Measurements from ENCODE around the gene INPP4B.
"Not testable (repeated sequence)": the region's sequence is repeated elsewhere in the genome, so short reads cannot be mapped to it uniquely, and the experiment has no call there.

INPP4B gene

DNA sequence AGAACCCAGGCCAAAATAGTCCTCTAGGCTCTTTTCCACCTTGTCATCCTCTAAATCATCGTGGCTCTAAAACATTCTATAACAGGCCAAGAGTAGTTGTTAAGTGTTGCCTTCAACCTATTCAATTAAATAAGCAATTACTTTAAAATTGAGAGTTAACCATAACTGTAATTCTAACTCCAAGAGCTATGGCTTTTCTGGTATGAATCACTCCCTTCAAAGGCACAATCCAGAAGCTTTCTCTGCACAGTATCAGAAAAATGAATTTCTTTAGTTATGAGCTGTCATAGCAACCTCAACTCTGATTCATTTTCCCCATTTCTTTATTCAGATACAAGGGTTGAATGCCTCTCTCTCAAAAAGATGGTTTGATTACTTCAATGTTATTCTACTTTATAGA, 21.7 kb downstream of the INPP4B start:
- no peak for DNase-seq

DNA sequence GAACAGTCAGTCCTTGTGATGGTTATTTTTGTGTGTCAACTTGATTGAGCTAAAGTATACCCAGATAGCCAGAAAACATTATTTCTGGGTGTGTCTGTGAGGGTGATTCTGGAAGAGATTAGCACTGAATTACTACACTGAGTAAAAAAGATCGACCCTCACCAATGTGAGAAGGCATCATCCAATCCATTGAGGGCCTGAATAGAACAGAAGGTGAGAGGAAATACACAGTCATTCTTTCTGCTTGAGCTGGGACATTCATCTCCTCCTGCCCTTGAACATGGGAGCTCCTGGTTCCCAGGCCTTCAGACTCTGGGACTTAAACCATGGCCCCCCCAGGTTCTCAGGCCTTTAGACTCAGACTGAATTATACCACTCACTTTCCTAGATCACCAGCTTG, 22.3 kb downstream of the INPP4B start:
- DNase-seq = no peak

DNA sequence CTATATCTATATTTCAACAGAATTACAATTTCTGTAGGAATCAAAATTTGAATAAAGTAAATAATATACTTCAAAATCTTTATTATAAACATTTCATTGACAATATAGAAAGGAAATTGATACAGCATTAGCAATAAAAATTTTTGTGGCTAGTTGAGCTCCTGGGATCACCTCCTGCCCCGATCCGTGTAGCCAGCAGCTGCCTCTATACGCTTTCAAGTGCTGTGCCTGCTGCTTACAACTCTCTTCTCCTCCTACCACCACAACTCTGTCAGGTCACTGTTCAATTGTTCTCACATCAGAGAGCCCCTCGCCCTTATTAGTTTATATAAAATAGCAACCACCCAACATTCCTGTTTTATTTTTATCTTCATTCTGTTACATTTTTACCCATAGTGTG, 27.6 kb downstream of the INPP4B start:
- DNase-seq = no peak

DNA sequence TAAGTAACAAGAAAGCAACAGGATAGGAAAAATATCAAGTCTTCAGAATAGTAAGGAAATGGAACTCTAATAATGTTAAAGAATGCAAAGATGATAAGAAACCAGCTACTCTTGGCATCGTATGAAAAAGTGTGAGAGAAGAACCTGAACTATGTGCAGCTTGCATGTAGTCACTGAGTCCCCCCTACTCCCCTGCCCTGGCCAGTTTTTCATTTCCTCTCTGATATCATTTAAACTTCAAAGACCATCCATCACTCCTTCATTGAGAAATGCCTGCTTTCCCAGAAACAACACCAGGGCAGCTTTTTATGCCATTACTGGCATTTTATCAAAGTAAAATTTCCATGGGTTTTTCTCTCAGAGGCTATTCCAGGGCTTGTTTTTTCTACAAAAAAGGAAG, 28.1 kb downstream of the INPP4B start:
- no peak for DNase-seq

DNA sequence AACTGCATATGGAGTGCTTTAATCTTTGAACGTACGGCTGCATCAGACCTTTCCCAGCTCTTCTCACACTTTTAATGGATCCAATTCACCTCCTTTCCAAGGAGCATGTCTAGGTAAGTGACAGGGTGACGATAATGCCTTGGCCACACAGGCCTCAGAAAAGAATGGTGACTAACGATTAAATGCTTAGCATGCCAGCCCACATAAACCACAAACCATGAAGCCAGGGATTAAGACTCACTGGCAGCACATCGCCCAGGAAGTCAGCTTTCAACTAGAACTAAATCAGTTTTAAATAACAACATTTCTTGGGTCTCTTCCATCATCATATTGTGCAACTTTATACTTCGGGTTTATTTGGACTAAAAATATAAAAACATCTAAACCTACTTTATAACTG, 28.7 kb downstream of the INPP4B start:
- DNase-seq = peak; percentile 21

DNA sequence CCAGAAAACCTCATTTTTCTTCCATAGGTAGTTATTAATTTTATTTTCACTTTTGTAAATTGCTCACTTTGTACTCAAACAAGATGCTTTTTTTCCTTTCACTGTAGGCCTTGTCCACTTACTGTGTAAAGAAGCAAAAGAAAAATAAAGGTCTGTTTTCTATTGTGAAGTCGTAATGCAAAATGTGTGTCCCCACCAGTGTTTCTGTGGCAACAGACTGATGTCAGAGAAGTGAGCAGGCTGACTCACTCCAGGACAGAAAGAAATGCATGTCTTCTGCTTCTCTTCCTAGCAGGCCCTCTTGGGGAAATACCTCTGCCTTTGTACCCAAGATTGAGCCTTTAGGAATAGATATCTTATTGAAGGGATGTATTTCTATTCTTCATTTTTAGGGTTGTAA, 30.3 kb downstream of the INPP4B start:
- no peak for DNase-seq

DNA sequence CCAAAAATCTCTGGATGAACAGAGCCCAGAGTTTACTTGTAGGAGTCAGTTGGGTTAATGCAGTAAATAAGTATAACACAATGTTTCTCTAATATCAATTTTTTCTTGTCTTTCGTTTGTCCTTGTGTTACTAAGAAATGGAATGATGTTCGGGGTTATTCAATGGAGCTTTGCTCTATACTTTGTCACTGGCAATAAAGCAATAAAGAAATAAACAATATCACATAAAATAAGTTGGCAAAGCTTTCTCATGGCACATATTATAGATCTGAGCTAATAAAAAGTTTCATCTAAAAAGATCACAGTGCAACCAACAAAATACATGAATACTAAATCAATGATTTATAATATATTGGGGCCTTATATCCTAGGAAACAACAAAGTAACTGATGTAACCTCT, 32.7 kb downstream of the INPP4B start:
- DNase-seq = no peak

DNA sequence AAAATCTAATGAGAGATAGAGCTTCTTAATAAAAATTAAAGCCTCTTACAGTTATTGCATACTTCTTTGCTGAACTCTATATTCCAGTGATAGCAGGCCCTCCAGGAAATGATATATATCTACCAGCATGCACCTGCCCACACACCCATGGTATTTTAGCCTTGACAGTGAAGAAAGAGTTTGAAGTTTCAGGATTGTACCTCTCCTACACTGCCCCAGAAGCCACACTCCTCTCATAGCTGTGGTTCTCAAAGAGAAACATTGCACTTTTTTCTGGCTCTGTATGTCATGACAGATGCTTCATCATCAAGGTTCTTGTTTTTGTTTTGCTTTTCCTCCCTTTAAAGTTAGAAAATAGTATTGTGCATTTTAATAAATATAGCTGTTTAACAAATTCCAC, 34.0 kb downstream of the INPP4B start:
- no peak for DNase-seq

DNA sequence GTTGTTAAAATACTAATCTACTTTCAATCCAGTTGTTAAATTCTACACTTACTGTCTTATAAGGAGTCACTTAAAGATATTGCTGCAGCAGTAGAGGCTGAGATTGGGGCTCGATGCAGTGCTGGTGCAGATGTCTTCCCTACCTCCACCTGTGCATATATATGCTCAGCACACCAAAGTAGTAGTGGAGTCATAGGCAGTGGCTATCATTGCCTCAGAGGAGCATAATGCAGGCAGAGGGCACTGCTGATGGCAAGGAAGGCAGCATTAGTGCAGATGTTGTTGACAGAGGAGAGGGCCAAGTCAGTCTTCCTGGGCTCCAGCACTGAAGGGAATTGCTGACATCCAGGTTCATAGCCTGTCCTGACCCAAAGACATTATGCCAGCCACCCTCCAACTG, 35.1 kb downstream of the INPP4B start:
- DNase-seq = no peak

DNA sequence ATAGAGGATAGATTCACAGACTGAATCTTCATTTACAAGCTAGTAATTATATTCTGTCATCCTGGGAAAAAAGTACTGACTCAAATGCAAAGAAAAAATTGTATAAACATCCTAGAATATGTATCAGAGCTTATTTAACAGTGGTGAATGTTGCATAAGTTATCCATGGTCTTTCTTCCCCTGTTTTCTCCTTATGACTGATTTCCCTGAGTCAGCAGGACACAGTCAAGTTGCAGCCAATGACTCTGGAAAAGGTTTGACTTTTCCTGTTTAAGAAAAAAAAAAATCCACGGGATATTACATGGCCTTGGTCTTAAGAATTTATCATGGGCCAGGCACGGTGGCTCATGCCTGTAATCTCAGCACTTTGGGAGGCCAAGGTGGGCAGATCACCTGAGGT, 36.5 kb downstream of the INPP4B start:
- no peak for DNase-seq

DNA sequence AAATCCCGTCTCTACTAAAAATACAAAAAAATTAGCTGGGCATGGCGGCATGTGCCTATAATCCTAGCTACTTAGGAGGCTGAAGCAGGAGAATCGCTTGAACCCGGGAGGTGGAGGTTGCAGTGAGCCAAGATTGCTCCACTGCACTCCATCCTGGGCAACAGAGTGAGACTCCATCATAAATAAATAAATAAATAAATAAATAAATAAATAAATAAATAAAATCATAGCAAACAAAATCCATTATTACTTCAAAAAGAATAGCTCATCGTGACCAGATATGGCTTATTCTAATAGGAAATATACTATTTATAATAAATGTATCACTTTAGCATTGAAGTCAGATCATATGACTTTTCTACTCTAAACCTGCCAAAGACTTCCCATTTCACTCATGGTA, 42.2 kb downstream of the INPP4B start:
- not testable (repeated sequence) for DNase-seq

DNA sequence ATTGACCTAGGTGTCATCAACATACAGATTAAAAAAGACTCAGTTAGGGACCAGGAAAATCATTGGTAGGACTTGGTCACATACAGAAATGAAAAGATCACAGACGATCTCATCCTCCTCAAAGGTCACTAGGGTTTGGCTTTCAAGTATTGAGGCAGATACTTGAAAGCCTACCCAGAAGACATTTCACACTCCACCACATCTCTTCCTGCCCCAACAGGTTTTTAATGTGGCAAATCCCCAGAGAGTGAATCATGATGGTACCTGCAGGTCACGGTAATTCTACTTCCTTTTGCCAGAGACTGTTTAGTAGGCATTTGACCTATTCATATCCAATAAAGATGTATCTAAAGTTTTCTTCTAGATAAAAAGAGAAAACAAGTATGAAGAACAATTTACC, 44.1 kb downstream of the INPP4B start:
- DNase-seq = no peak

DNA sequence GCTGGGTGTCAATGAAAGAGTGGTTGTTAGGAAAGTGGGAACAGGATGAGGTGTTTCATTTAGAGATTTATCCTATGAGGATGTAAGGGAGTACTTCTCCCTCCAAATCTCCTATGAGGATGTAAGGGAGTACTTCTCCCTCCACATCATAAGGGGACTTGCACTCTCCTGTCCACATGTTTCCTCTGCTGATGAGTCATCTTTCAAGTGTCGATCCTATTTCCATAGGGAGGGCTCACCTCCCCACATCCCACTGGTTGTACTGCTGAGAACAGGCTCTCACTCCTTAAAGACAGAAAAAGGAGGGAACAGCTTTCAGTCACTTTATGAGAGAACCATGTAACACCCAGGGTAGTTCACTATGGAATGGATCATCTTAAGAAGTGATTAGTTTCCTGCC, 65.0 kb downstream of the INPP4B start:
- DNase-seq = no peak

DNA sequence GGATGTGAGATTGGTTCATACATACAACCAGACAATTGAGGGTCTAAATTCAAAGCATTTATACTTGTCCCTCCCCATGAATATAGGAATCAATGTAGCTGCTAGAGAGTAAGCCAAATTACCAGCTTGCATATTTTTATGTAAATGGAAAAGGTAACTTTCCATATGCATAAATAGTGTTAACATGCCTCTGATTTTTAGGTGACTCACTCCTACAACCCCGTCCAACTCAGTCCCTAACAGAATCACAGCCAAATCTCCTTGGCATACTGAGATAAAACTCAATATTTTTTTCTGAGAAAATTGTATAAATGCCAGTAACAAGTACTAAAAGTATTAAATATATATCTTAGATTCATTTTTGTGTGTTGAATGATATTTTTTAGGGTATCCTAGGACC, 67.2 kb downstream of the INPP4B start:
- DNase-seq = no peak

DNA sequence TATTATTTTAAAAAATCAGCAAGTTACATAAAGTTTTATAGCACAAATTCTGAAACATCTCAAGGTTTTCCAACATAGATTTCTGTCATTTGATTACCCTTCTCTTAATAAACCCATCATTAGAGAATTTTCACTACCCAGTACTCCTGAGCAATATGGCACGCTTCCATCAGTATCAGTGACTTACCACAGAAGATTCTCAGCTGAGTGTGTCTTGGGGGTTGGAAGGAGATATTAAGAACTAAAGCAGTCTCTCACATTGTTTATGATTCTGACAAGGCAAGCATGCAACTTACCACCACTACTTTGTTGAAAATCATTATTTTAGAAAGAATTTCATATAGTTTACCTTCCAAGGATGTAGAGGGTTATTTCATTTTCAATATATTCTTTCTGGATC, 67.7 kb downstream of the INPP4B start:
- no peak for DNase-seq

DNA sequence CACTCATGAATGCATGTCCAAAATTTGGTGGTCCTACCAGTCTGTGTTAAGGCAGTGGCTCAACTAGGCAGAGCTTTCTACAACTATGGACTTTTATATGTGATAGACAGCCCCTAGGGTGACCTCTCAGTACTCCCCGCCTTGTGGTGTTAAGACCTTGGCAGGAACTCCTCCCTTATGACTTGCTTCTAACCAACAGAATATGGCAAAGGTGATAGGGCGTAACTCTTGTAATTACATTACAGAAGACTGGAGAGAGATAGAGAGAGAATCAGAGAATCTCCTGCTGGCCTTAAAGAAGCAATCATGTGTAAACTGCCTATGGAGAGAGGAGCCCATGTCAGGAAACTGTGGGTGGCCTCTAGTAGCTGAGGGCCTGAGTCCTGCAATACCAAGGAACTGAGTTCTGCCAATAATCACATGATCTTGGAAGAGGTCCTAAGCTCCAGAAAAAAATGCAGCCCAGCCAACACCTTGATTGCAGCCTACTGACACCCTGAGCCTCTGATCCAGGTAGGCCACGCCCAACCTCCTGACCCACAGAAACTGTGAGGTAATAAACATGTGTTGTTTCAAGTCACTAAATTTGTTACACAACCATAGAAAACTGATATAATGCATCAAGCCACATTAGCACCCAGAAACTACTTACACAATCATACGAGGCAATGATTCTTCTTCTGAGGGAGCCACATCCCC, 68.9 kb downstream of the INPP4B start:
- no peak for DNase-seq

DNA sequence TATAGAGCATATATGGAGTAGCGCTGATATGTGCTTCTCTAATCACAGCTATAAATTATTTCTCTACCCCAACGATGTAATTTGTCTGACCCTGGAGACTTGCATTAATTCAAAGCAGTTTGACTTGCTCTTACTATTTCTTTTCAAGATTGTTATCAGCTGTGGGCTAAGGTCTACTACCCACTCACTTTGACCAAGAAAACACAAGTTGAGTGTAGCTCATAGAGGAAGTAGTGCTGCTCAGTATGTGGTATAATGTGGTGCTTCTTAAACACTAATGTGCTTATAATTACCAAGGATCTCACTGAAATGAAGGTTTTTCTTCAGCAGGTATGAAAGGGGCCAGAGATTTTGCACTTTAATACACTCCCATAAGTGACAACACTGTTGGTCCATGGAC, 70.1 kb downstream of the INPP4B start:
- no peak for DNase-seq

DNA sequence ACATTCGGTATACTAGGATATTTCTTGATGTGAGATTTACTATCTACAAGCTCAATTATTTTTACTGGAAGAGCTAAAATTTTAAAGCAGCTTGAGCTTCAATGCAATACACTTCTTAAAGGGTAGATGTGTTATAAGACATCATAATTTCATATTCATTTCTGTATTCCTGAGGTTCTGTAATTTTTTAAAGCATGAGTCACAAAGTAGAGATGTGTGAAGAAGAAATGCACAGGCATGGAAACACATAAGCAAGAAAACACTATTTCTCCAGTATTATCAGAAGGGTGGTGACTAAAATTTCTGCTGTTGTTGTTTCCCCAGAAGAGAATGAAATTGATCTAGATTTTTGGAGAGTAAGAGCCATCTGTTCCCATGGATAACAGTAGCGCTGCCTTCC, 72.6 kb downstream of the INPP4B start:
- no peak for DNase-seq

DNA sequence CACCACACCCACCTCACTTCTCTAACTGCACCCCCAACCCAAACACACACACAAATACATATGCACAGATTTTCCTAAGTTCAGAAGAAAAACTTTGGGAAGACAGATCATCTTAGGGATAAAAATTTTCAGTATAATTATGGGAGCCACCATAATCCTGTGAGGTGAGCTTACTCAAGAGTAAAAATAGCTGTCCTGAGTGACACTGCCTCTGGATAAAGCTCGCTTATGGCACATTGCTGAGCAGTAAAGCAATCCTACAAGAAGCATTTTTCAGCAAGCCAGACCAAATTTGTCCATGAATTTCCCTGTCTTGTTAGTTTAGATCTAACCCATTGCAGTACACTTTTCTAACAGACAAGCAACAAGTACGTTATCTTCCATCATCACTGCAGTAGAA, 83.8 kb downstream of the INPP4B start:
- DNase-seq = no peak

DNA sequence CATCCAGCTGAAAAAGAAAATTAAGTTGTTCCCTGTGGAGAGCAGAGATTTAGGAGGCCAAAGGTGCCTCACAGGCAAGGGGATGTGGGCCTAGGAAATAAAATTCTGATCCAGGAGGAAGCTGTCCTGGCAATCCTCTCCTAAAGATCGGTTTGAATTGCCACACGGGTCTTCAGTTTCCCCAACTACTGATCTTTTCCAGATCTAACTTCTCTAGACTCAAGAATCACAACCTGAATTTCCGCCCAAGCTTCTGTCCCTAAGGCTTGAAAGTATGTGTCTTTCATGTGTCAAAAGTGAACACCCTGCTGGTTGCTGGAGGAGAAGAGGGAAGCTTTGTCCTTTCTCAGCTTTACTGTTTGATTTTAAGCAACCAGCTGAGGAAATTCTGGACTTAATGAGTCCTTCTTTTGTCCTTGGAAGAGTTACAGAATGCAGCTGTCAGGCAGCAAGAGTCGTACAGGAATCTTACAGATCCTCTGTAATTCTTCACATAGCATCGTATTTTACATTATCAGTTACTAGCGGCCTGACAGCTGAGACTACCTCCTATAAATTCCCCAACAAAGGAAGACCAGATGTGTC, 93.8 kb downstream of the INPP4B start:
- DNase-seq = no peak

DNA sequence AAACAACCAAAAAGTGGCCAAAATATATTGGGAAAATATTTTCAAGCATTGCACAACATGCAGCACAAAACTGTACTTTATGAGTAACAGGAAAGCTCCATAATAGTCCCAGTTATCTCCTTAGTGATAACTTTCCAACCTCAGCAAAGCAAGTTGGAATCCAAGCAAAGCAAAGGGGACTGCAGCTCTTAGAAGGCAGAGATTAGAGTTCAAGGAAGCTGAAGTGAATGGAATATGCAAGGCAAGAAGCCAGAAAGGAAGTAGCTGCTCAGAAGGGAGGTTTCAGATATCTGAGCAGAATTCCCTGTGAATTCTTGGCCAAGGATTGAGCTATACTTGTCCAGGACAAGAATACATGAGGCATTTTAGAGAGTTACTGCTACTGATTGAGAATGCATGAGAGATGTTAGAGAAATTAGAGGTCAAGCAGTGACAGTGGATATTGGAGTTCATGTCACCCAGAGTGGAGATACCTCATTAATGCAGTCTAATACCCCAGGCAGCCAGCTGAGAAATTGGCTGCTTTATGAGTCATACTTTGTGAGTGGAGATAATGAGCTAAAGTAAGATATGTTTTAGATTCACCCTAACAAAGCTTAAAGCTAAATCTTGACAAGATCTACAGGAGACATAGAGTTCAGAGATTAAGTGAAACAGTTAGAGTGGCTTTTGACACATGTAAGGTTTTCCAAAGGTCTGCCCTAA, 102.8 kb downstream of the INPP4B start:
- no peak for DNase-seq

DNA sequence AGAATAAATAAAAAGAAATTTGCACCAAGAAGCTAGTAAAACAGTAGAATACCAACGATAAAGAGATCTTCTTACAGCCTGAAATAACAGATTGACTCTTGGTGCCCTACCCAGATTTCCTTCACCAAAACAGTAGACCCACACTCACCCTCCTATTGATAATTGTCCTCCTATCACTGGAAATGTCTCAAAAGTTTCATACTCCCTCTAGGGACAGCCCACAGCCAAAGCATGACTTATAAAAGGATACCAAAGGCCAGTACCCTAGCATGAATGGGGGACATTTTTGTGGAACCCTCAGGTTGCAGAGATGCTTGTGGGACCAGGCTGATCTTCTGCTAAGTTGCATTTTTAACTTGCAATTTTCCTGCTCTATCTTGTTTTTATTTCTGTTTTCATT, 104.1 kb downstream of the INPP4B start:
- DNase-seq = no peak

DNA sequence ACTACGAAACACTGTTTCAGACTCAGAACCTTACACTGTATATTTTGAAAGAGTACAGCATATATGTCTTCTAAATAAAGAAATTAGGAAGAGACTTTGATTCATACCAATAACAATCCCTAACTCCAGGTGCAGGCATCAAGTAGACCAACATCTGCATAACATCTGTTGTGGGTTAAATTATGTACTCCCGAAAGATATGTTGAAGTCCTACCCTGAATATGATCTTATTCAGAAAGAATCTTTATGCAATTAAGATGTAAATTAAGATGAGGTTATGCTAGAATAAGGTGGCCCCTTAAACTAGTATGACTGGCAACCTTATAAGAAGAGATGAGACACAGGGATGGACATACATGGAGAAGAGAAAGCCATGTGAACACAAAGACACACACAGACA, 117.9 kb downstream of the INPP4B start:
- no peak for DNase-seq

DNA sequence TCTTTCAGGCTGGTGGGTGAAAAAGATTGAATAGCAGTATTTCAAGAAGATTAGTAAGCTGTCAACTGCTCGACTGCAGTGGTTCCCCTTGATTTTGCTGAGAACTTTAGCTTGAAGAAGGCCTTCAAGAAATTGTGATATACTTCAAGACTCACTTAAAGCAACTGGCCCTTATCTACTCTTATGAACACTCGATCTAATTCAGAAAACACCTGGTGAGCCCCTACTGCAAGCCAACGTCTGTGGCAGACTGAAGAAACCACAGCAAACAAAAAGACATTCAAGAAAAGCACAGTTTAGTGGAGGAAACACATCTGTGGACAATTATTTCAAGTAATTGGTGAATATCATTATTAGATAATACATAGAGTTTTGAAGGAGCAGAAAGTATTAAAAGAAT, 119.0 kb downstream of the INPP4B start:
- no peak for DNase-seq

DNA sequence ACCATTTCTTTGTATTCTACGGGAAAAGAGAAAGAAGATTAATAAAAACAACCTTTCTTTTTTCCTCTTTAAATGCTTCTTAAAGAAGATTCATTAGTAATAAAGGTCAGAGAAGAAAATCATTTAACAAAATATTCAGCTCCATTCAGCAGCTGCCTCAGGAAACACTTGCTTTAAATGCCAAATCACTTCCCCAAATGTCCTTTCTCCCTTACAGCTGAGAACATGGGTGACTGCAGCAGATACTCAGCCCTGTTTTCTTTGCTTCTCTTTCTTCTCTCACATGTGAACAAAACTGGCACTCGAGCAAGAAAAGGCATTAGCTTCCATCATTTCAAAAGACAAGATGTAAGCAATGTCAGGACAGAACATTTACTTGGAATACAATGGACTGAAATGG, 120.2 kb downstream of the INPP4B start:
- no peak for DNase-seq
